PC-9 (cell line): Measurements from ENCODE around the gene TNFRSF14.

ENCODE experiments used
- EZH2 ChIP-seq: fragments of 200-600 bp; sonication (generic); IDR thresholded peaks from 2 replicates; pipeline ENCODE4 v1.8.0; 2017; ENCODE audit warnings: antibody characterized with exemption, low read depth
- TF ChIP-seq, protein P1 (sequence below): fragments of 200-600 bp; sonication (generic); conservative IDR thresholded peaks from 2 replicates; pipeline ENCODE4 v1.6.1; 2017; ENCODE audit warnings: mixed run types, antibody characterized with exemption, mild to moderate bottlenecking, moderate library complexity

DNA sequence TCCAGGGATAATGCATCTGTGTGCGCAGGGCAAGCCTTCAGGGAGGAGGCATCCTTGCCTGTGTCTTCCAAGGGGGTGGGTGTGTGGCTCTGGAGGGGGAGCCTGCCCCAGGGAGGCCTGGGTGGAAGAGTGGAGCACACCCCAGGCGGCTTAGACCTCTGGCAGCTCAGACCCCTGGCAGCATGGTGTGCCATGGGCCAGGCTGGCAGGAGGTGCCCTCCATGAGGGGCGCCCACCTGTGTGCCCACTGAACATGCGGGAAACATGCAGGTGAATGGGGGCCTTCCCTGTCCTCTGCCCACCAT lies 28.7 kb upstream of the TNFRSF14 start:
- TF ChIP-seq, protein P1, sequence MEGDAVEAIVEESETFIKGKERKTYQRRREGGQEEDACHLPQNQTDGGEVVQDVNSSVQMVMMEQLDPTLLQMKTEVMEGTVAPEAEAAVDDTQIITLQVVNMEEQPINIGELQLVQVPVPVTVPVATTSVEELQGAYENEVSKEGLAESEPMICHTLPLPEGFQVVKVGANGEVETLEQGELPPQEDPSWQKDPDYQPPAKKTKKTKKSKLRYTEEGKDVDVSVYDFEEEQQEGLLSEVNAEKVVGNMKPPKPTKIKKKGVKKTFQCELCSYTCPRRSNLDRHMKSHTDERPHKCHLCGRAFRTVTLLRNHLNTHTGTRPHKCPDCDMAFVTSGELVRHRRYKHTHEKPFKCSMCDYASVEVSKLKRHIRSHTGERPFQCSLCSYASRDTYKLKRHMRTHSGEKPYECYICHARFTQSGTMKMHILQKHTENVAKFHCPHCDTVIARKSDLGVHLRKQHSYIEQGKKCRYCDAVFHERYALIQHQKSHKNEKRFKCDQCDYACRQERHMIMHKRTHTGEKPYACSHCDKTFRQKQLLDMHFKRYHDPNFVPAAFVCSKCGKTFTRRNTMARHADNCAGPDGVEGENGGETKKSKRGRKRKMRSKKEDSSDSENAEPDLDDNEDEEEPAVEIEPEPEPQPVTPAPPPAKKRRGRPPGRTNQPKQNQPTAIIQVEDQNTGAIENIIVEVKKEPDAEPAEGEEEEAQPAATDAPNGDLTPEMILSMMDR: no peak
- TF ChIP-seq EZH2: no peak
